ENCODE results near the gene NPTXR. TPM values are rescaled to one million over a fixed set of nuclear protein-coding genes. Genes with fewer than 3 reads are reported as not detected.

The NPTXR gene
- total RNA-seq, 1 donor from 2014 or later, result 4.8 TPM

- Mint-ChIP-seq H3K36me3 (ENCODE audit: unreplicated experiment) (peaks cover 10% of the 10 kb centered on the region), H3K4me1 (ENCODE audit: unreplicated experiment) (peaks cover 23% of the 10 kb centered on the region), H3K27me3 (ENCODE audit: unreplicated experiment) (peaks cover under 1% of the 10 kb centered on the region), H3K27ac (ENCODE audit: unreplicated experiment) (no peak overlapping the region), H3K9me3 (ENCODE audit: unreplicated experiment) (no peaks in the 10 kb centered on the region), H3K4me3 (ENCODE audit: unreplicated experiment) (no peak overlapping the region)
- DNase-seq (ENCODE audit: extremely low spot score, unreplicated experiment), result no peak
- no peak for TF ChIP-seq CTCF (IDR thresholded peaks at IDR 0.05)
Measured at GRCh38 chr22:38868286-38868721, 24.5 kb upstream of the NPTXR start.

GRCh38 chr22:38867471-38868285, 23.9 kb upstream of the NPTXR start:
- Mint-ChIP-seq H3K27me3 (ENCODE audit: unreplicated experiment) (no peaks in the 10 kb centered on the region), H3K4me3 (ENCODE audit: unreplicated experiment) (no peak overlapping the region), H3K4me1 (ENCODE audit: unreplicated experiment) (peaks cover 22% of the 10 kb centered on the region), H3K27ac (ENCODE audit: unreplicated experiment) (no peak overlapping the region), H3K36me3 (ENCODE audit: unreplicated experiment) (peaks cover 10% of the 10 kb centered on the region), H3K9me3 (ENCODE audit: unreplicated experiment) (no peaks in the 10 kb centered on the region)
- DNase-seq (ENCODE audit: extremely low spot score, unreplicated experiment), result no peak
- no peak for TF ChIP-seq CTCF (IDR thresholded peaks at IDR 0.05)

- Mint-ChIP-seq H3K27ac (ENCODE audit: unreplicated experiment) (no peak overlapping the region), H3K9me3 (ENCODE audit: unreplicated experiment) (no peaks in the 10 kb centered on the region), H3K27me3 (ENCODE audit: unreplicated experiment) (no peaks in the 10 kb centered on the region), H3K4me3 (ENCODE audit: unreplicated experiment) (no peak overlapping the region), H3K36me3 (ENCODE audit: unreplicated experiment) (peaks cover 10% of the 10 kb centered on the region), H3K4me1 (ENCODE audit: unreplicated experiment) (peaks cover 22% of the 10 kb centered on the region)
- DNase-seq (ENCODE audit: extremely low spot score, unreplicated experiment), result no peak
- no peak for TF ChIP-seq CTCF (IDR thresholded peaks at IDR 0.05)
Measured at GRCh38 chr22:38867124-38867455, 23.3 kb upstream of the NPTXR start.

- H3K4me1 Mint-ChIP-seq (ENCODE audit: unreplicated experiment), result peaks cover 22% of the 10 kb centered on the region
- peaks cover 10% of the 10 kb centered on the region for H3K36me3 Mint-ChIP-seq (ENCODE audit: unreplicated experiment)
- no peak overlapping the region for H3K4me3 Mint-ChIP-seq (ENCODE audit: unreplicated experiment)
- no peak for DNase-seq (ENCODE audit: extremely low spot score, unreplicated experiment)
- no peaks in the 10 kb centered on the region for H3K9me3 Mint-ChIP-seq (ENCODE audit: unreplicated experiment)
- TF ChIP-seq CTCF (IDR thresholded peaks at IDR 0.05), result no peak
- H3K27ac Mint-ChIP-seq (ENCODE audit: unreplicated experiment), result no peak overlapping the region
- H3K27me3 Mint-ChIP-seq (ENCODE audit: unreplicated experiment), result no peaks in the 10 kb centered on the region
Measured at GRCh38 chr22:38866399-38867123, 22.7 kb upstream of the NPTXR start.

GRCh38 chr22:38866024-38866398, 22.2 kb upstream of the NPTXR start:
- DNase-seq (ENCODE audit: extremely low spot score, unreplicated experiment), result no peak
- H3K4me3 Mint-ChIP-seq (ENCODE audit: unreplicated experiment), result no peak overlapping the region
- H3K27ac Mint-ChIP-seq (ENCODE audit: unreplicated experiment), result no peak overlapping the region
- no peaks in the 10 kb centered on the region for H3K9me3 Mint-ChIP-seq (ENCODE audit: unreplicated experiment)
- H3K36me3 Mint-ChIP-seq (ENCODE audit: unreplicated experiment), result peaks cover 10% of the 10 kb centered on the region
- no peak for TF ChIP-seq CTCF (IDR thresholded peaks at IDR 0.05)
- no peaks in the 10 kb centered on the region for H3K27me3 Mint-ChIP-seq (ENCODE audit: unreplicated experiment)
- H3K4me1 Mint-ChIP-seq (ENCODE audit: unreplicated experiment), result peaks cover 19% of the 10 kb centered on the region

Measured in osteocyte (in vitro differentiated cells).